ENCODE results near the gene STK24. TPM values are rescaled to one million over a fixed set of nuclear protein-coding genes. Genes with fewer than 3 reads are reported as not detected.

STK24 gene
- total RNA-seq, 1 experiment from 2014 or later = 84.8 TPM

GRCh38 chr13:98470920-98471319, 106.0 kb downstream of the STK24 start:
- H3K27ac ChIP-seq (ENCODE audit: low read depth, low read length, poor library complexity, severe bottlenecking) = no peak overlapping the region
- no peaks in the 10 kb centered on the region for H3K27me3 ChIP-seq (replicated peaks; ENCODE audit: insufficient read depth, low read depth, low read length, poor library complexity)
- TF ChIP-seq EZH2 (IDR thresholded peaks at IDR 0.05; ENCODE audit: borderline replicate concordance, low read depth, low read length, poor library complexity, severe bottlenecking) (no peak), CTCF (conservative IDR thresholded peaks at IDR 0.05; ENCODE audit: low read depth, low read length) (no peak)
- DNase-seq (ENCODE audit: low spot score) = no peak
- no peaks in the 10 kb centered on the region for H3K9me3 ChIP-seq (ENCODE audit: low read depth, low read length, poor library complexity, severe bottlenecking)
- H3K36me3 ChIP-seq (ENCODE audit: insufficient read depth, low read length, poor library complexity, severe bottlenecking) = peaks cover 4% of the 10 kb centered on the region
- intact Hi-C loops (cut with micrococcal nuclease; ENCODE audit: unreplicated experiment) = no loop called here
- peaks cover 6% of the 10 kb centered on the region for H3K4me1 ChIP-seq (ENCODE audit: insufficient read depth, low read length, poor library complexity, severe bottlenecking)
- ChIA-PET POLR2A (ENCODE audit: low non-redundant PET) (interaction anchor here (0.6 kb wide), 1 partner anchor 617 kb away, joined by 4 read pairs; no protein-coding TSS in a partner anchor), CTCF (no interaction called here)
- no peak overlapping the region for H3K4me3 ChIP-seq (ENCODE audit: low read depth, low read length, poor library complexity, severe bottlenecking)
- BruUV-seq (replicated peaks) = no TSS peak

GRCh38 chr13:98468929-98469328, 108.0 kb downstream of the STK24 start:
- Histone ChIP-seq H3K27ac (ENCODE audit: low read depth, low read length, poor library complexity, severe bottlenecking) (no peak overlapping the region), H3K36me3 (ENCODE audit: insufficient read depth, low read length, poor library complexity, severe bottlenecking) (peaks cover 4% of the 10 kb centered on the region), H3K4me3 (ENCODE audit: low read depth, low read length, poor library complexity, severe bottlenecking) (no peak overlapping the region), H3K27me3 (replicated peaks; ENCODE audit: insufficient read depth, low read depth, low read length, poor library complexity) (no peaks in the 10 kb centered on the region), H3K9me3 (ENCODE audit: low read depth, low read length, poor library complexity, severe bottlenecking) (no peaks in the 10 kb centered on the region), H3K4me1 (ENCODE audit: insufficient read depth, low read length, poor library complexity, severe bottlenecking) (peaks cover 19% of the 10 kb centered on the region)
- POLR2A ChIA-PET (ENCODE audit: low non-redundant PET) = no interaction called here
- no peak for DNase-seq (ENCODE audit: low spot score)
- intact Hi-C loops (cut with micrococcal nuclease; ENCODE audit: unreplicated experiment) = loop anchor here (5.0 kb wide), 1 partner anchor 203 kb away; no protein-coding TSS in a partner anchor
- CTCF ChIA-PET = no interaction called here
- no peak for TF ChIP-seq EZH2 (IDR thresholded peaks at IDR 0.05; ENCODE audit: borderline replicate concordance, low read depth, low read length, poor library complexity, severe bottlenecking)
- no peak for TF ChIP-seq CTCF (conservative IDR thresholded peaks at IDR 0.05; ENCODE audit: low read depth, low read length)
- BruUV-seq (replicated peaks) = no TSS peak

GRCh38 chr13:98468361-98468760, 108.5 kb downstream of the STK24 start:
- intact Hi-C loops (cut with micrococcal nuclease; ENCODE audit: unreplicated experiment) = loop anchor here (5.0 kb wide), 1 partner anchor 204 kb away; no protein-coding TSS in a partner anchor
- TF ChIP-seq EZH2 (IDR thresholded peaks at IDR 0.05; ENCODE audit: borderline replicate concordance, low read depth, low read length, poor library complexity, severe bottlenecking) (no peak), CTCF (conservative IDR thresholded peaks at IDR 0.05; ENCODE audit: low read depth, low read length) (0 out of 2 replicates have a peak, but pooled peaks have one; percentile 26)
- no TSS peak for BruUV-seq (replicated peaks)

More at GRCh38 chr13:98468361-98468760, 108.5 kb downstream of the STK24 start:
- Histone ChIP-seq H3K27me3 (replicated peaks; ENCODE audit: insufficient read depth, low read depth, low read length, poor library complexity) (no peaks in the 10 kb centered on the region), H3K36me3 (ENCODE audit: insufficient read depth, low read length, poor library complexity, severe bottlenecking) (peaks cover 9% of the 10 kb centered on the region), H3K4me1 (ENCODE audit: insufficient read depth, low read length, poor library complexity, severe bottlenecking) (peaks cover 19% of the 10 kb centered on the region), H3K27ac (ENCODE audit: low read depth, low read length, poor library complexity, severe bottlenecking) (no peak overlapping the region), H3K4me3 (ENCODE audit: low read depth, low read length, poor library complexity, severe bottlenecking) (no peak overlapping the region), H3K9me3 (ENCODE audit: low read depth, low read length, poor library complexity, severe bottlenecking) (no peaks in the 10 kb centered on the region)
- DNase-seq (ENCODE audit: low spot score) = no peak
- CTCF ChIA-PET = interaction anchor here (0.6 to 1.1 kb wide), 2 partner anchors 8 to 140 kb away, joined by 3 to 4 read pairs; no protein-coding TSS in a partner anchor
- POLR2A ChIA-PET (ENCODE audit: low non-redundant PET) = no interaction called here

Measured in A673 (cell line).